Activated naive CD8-positive, alpha-beta T cell (primary cell): ENCODE data around the gene AMIGO3.
A peak's percentile ranks its signal among the peaks of the same experiment; 100 is the strongest.

Experiments
- H3K27ac Mint-ChIP-seq: one replicate; pipeline ENCODE4 v1.8.0; 2021; ENCODE audit warnings: mixed read lengths
- H3K27me3 Mint-ChIP-seq: one replicate; pipeline ENCODE4 v1.8.0; 2021; ENCODE audit warnings: mixed read lengths
- H3K36me3 Mint-ChIP-seq: one replicate; pipeline ENCODE4 v1.8.0; 2021; ENCODE audit warnings: mixed read lengths
- H3K4me1 Mint-ChIP-seq: one replicate; pipeline ENCODE4 v1.8.0; 2021; ENCODE audit warnings: low read depth, mixed read lengths
- H3K4me3 Mint-ChIP-seq: one replicate; pipeline ENCODE4 v1.8.0; 2021; ENCODE audit warnings: mild to moderate bottlenecking, mixed read lengths
- H3K9me3 Mint-ChIP-seq: one replicate; pipeline ENCODE4 v1.8.0; 2021; ENCODE audit warnings: low read depth, mixed read lengths

The AMIGO3 gene

DNA sequence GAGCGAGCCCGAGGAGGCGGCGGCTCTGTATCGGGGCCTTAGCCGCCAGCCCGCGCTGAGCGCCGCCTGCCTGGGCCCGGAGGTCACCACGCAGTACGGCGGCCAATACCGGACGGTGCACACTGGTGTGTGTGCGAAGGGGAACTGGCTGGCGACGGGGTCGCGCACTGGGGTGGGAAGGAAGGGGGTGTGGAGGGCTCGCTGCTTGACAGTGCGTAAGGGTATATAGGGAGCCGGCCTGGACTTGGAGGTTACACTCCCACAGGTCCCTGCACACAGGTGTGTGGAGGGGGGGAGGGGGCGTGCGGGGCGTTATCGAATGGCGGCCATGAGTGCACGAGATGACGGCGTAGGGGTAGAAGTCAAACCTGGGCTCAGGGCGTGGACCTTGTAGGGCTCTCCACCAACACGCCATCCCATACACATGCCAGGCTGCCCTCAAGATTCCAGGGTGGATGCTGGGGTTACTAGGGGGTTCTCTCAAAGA lies 44.9 kb downstream of the AMIGO3 start:
- Mint-ChIP-seq H3K27ac (peak overlapping the region; percentile 28), H3K4me1 (peaks cover 38% of the 10 kb centered on the region), H3K4me3 (peak overlapping the region; percentile 92), H3K9me3 (no peaks in the 10 kb centered on the region), H3K36me3 (no peaks in the 10 kb centered on the region), H3K27me3 (no peaks in the 10 kb centered on the region)

DNA sequence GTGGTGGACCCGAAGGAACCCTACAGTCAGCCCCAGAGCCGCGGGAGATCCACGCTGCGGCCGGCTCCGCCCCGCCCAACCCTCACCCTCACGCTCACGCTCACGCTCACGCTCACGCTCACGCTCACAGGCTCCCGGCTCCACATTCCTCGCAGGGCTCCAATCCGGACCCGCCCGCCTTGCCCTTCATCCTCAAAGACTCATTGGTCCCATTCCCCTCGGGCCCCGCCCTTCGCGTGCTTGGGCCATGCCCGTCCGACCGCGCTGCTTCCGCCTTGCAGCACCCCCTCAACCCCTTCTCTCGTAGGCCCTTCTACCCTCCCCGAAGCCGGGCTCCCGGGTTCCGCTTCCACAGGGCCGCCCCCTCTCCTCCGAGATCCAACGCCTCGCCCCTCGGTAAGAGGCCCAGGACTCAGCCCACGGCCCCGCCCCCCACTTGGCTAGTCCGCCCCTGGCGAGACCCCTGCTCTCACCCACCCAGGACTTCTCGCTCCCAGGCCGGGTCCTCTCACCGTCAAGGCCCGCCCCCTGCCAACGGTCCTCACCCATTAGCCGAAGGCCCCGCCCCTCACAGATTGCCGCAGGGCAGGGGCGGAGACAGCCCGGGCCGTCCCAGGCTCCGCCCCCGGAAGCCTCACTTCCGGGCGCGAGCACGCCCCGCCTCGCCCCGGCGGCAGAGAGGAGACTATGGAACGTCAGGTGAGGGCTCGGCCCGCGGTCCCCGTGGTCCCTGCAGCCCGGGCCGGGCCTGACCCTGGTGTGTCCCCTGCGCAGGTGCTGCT lies 45.6 kb downstream of the AMIGO3 start, which contains the start of gene APEH:
Gene APEH (plus strand): TSS at position 637 of the 782 bp plus-strand sequence. CDS start 51 bp downstream, at position 688.
- H3K36me3 Mint-ChIP-seq: no peaks in the 10 kb centered on the region
- peak within 1 kb of the TSS; percentile 95 for H3K27ac Mint-ChIP-seq
- peaks cover 38% of the 10 kb centered on the region for H3K4me1 Mint-ChIP-seq
- peak within 1 kb of the TSS; percentile 92 for H3K4me3 Mint-ChIP-seq
- H3K9me3 Mint-ChIP-seq: no peaks in the 10 kb centered on the region
- no peaks in the 10 kb centered on the region for H3K27me3 Mint-ChIP-seq

DNA sequence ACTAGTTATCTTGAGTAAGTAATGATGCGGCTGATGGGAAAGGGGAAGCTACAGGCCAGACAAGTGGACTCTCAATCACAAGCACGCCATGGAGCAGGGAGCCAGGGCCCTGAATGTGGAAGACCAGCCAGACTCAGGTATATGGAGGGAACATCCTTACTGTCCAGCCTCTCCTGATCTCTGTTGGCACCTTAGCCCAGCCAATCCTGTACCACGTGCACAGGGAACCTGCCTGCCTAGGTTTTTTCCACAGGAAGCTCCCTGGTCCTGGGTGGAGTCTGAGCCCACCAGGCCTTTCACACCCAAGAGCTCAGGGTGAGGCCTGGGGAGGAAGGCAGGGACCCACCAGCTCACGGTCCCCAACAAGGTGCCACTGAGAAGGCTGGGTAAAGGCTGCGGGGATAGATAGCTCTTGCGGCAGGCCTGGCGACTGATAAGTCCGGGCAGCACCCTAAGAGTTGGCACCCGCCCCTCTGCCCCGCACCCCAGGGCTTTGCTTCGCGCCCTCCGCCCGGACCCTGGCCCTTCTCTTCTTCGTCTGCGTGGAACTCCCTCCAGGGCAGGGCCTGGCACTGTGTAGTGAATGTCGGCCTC lies 46.3 kb downstream of the AMIGO3 start:
- Mint-ChIP-seq H3K27ac (peak overlapping the region; percentile 95), H3K27me3 (no peaks in the 10 kb centered on the region), H3K9me3 (no peaks in the 10 kb centered on the region), H3K4me3 (peak overlapping the region; percentile 92), H3K36me3 (no peaks in the 10 kb centered on the region), H3K4me1 (peaks cover 37% of the 10 kb centered on the region)

DNA sequence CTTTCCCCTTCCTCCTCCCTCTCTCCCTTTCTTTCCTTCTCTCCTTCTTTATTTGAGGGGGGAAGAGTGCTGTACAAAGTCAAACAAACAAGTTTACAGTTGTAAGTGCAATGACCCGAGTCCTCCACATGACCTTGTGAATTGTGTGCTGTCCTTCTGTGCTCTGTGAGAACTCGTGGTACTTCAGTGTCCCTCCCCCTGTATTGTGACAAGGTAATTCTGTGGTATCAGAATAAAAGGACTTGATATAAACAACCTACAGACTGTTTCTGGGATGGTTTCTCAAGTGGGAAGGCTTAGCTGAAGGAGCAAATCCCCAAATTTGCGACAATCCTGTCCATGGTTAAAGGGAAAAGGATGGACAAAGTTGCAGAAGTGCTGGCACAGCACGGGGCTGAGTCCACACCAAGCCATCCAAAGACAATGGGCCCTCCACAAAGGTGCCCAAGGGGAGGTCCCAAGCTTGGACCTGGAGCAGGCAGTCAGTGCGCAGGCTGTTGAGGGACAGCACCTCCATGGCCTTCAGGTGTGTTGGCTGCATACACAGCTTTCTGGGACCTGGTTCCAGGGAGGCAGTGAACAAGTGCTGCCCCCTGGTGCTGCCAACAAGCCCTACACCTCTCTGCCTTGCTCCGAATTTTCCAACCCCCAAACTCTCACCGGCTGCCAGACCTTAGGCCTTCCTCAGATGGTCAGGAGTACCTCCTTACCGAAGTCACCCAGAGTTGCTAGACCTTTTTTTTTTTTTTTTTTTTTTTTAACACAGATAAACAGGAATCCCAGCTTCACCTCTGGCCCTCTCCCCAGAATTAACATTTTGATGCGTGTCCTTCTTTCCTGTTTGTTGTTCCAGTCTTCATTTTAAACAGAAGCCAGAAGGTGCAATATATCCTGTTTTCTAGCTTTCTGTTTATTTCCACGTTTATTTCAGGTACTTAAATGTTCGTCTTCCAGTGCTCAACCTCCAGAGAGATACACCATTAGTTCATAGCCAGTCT lies 47.9 kb downstream of the AMIGO3 start:
- H3K4me1 Mint-ChIP-seq: peaks cover 28% of the 10 kb centered on the region
- H3K36me3 Mint-ChIP-seq: no peaks in the 10 kb centered on the region
- H3K27ac Mint-ChIP-seq: peak overlapping the region; percentile 90
- peak overlapping the region; percentile 87 for H3K4me3 Mint-ChIP-seq
- H3K27me3 Mint-ChIP-seq: no peaks in the 10 kb centered on the region
- no peaks in the 10 kb centered on the region for H3K9me3 Mint-ChIP-seq

DNA sequence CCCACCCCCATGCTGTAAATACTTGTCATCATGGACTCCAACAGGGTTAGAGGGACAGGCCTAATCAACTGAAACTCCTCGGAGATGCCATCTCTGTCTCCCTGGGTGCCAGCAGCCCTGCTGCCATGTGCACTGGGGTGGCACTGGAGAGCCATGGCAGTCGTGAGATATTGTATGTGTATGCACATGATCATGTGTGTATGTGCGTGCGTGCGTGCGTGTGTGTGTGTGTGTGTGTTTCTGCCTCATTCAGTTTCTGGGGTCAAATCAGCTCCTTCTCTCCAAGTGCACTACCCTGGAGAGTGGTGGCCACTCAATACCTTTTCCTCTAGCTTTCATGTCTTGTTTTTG lies 48.6 kb downstream of the AMIGO3 start:
- no peaks in the 10 kb centered on the region for H3K27me3 Mint-ChIP-seq
- no peaks in the 10 kb centered on the region for H3K36me3 Mint-ChIP-seq
- no peaks in the 10 kb centered on the region for H3K9me3 Mint-ChIP-seq
- no peak overlapping the region for H3K4me3 Mint-ChIP-seq
- H3K4me1 Mint-ChIP-seq: peaks cover 24% of the 10 kb centered on the region
- H3K27ac Mint-ChIP-seq: no peak overlapping the region

DNA sequence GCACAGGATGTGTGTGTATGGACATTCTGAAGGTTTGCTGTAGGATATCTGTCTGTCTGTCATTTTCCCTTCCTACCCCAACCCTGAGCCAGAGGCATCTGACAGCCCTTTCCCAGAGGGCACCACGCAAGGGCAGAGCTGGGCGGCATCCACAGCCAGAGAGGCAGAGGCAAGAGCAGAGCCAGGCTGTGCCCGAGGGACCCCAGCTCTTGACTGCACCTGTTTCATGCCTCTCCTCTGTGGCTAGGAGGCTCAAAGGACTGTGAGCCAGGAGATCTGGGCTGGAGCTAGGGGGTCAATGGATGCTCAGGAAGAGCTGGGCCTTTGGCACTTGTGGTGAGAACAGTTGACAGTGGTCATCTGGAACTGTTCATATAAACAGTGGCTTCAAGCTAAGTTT lies 50.1 kb downstream of the AMIGO3 start:
- no peak overlapping the region for H3K27ac Mint-ChIP-seq
- peaks cover 12% of the 10 kb centered on the region for H3K4me1 Mint-ChIP-seq
- no peaks in the 10 kb centered on the region for H3K9me3 Mint-ChIP-seq
- no peak overlapping the region for H3K4me3 Mint-ChIP-seq
- H3K27me3 Mint-ChIP-seq: no peaks in the 10 kb centered on the region
- H3K36me3 Mint-ChIP-seq: no peaks in the 10 kb centered on the region

DNA sequence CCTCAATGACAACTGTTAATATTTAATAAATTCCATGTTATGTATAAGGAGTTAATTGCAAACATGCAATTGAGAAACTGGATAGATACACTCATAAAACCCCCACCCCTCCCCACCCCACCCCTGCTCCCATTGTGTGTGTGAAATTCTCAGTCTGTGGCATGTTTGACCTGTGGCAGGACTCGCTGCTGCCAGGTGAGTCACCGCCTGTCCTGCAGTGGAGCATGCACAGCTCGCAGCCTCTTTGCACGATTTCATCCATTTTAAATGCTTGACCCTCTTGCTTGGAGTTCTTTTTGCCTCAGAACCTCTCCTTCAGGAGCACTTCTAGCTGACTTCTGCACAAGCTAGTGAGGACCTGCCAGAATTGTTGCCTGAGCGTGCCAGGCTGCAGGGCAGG lies 50.6 kb downstream of the AMIGO3 start:
- Mint-ChIP-seq H3K36me3 (no peaks in the 10 kb centered on the region), H3K4me1 (peaks cover 12% of the 10 kb centered on the region), H3K9me3 (no peaks in the 10 kb centered on the region), H3K27ac (no peak overlapping the region), H3K27me3 (no peaks in the 10 kb centered on the region), H3K4me3 (no peak overlapping the region)

DNA sequence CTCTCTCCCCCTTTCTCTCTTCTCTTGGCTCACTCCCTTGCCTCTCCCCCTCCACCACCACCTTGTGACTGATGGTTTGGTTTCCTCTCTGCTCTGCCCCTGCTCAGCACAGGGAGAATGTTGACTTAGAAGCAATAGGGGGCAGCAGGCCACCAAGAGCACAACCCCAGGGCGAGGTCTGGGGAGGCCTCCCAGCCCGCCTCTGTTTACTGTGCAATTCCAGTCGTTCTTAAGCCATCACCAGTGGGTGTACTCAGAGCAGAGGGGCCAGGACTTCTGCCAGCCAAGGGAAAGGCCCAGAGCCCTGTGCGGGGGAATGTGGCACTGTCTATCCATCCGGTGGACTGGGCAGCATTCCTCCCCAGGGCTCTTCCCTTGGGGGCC lies 51.1 kb downstream of the AMIGO3 start:
- Mint-ChIP-seq H3K9me3 (no peaks in the 10 kb centered on the region), H3K4me3 (no peak overlapping the region), H3K27me3 (no peaks in the 10 kb centered on the region), H3K4me1 (peaks cover 12% of the 10 kb centered on the region), H3K36me3 (no peaks in the 10 kb centered on the region), H3K27ac (no peak overlapping the region)

DNA sequence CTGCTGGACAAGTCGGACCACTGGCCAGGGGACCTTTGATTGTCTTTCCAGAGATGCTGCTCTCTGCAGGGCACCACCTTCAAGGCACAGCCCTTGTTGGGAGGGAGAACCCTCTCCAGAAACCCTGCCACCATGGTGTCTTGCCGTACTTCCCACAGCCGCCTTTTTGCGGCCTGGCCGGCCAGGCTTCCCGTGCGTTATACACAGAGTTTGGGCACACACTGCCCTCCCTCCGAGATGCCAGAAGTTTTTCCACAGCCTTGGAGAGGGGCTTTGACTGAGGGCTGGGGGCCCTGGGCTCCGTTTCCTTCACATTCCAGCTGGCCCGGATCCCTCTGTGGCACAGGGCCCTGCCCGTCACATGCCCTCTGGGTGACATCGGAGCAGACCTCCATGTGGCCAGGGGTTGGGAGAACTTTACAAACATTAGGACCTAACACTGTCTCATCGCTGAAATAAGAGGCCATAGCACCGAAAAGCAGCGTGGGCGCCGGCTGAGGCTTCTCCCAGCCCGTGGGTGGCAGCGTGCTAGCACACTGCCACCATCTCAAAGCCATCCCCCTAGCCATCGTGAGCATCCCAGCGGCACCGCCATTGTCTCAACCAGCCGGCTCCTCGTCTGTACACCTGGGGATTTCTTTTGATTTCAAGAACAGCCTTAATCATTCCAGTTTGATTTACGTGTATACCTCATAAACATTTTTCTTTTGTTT lies 51.6 kb downstream of the AMIGO3 start:
- no peaks in the 10 kb centered on the region for H3K9me3 Mint-ChIP-seq
- no peak overlapping the region for H3K27ac Mint-ChIP-seq
- H3K4me1 Mint-ChIP-seq: peaks cover 8% of the 10 kb centered on the region
- no peak overlapping the region for H3K4me3 Mint-ChIP-seq
- H3K36me3 Mint-ChIP-seq: no peaks in the 10 kb centered on the region
- no peaks in the 10 kb centered on the region for H3K27me3 Mint-ChIP-seq
